Neural progenitor cell (in vitro differentiated cells): ENCODE data around the gene SNX27.

Experiments used
- EZH2 ChIP-seq: fragments of 200-600 bp; sonication (generic); IDR thresholded peaks from 2 replicates; pipeline ENCODE4 v1.6.1; 2017; ENCODE audit warnings: antibody characterized with exemption, mild to moderate bottlenecking, moderate library complexity
- TF ChIP-seq, protein P1 (sequence below): fragments of 200-600 bp; sonication (generic); IDR thresholded peaks from 2 replicates; pipeline ENCODE4 v1.5.1; 2017; ENCODE audit warnings: antibody characterized with exemption, mild to moderate bottlenecking

DNA sequence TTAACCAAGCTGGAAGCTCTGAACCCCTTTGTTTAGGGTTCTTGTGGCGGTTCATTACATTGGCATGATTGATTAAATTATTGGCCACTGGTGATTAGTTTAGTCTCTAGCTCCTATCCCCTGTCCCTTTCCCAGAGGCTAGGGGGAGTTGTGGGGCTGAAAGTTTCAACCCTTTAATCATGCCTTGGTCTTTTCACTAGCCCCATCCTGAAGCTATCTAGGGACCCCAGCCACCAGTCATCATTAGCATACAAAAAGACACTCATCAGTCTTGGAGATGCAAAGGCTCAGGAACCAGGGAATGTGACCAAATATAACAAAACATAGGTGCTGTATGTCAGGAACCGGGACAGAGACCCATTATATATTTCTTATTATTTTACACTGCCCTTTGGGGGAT lies 34.7 kb upstream of the SNX27 start:
- TF ChIP-seq EZH2, result no peak
- TF ChIP-seq, protein P1, sequence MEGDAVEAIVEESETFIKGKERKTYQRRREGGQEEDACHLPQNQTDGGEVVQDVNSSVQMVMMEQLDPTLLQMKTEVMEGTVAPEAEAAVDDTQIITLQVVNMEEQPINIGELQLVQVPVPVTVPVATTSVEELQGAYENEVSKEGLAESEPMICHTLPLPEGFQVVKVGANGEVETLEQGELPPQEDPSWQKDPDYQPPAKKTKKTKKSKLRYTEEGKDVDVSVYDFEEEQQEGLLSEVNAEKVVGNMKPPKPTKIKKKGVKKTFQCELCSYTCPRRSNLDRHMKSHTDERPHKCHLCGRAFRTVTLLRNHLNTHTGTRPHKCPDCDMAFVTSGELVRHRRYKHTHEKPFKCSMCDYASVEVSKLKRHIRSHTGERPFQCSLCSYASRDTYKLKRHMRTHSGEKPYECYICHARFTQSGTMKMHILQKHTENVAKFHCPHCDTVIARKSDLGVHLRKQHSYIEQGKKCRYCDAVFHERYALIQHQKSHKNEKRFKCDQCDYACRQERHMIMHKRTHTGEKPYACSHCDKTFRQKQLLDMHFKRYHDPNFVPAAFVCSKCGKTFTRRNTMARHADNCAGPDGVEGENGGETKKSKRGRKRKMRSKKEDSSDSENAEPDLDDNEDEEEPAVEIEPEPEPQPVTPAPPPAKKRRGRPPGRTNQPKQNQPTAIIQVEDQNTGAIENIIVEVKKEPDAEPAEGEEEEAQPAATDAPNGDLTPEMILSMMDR, result no peak
